Panc1 (cell line): ENCODE measurements around the gene SEC14L5. TPM values are rescaled to one million over a fixed set of nuclear protein-coding genes. Genes with fewer than 3 reads are reported as not detected.

Experiments used
- ATAC-seq: fragments of 200-7000 bp; cut with Tn5 transposase; 2 replicates; pipeline ENCODE4 v1.9.1; 2020; ENCODE audit warnings: mild to moderate bottlenecking, moderate library complexity
- BruUV-seq: library from RNA; stranded (reverse); fragments of 400-500 nt; replicated peaks from 2 replicates; lab custom pipeline; 2021; lab: Mats Ljungman, UMichigan
- CTCF ChIA-PET: fragments of 300-600 bp; sonication (Branson Sonifier 250); formaldehyde crosslinking; loops from one replicate; lab custom pipeline; 2022; ENCODE audit warnings: antibody characterized with exemption; lab: Charles Lee
- POLR2A ChIA-PET: fragments of 300-600 bp; sonication (Branson Sonifier 250); formaldehyde crosslinking; loops from one replicate; lab custom pipeline; 2022; ENCODE audit warnings: antibody characterized with exemption; lab: Charles Lee
- DNase-seq: peaks from one replicate; pipeline ENCODE4 v3.0.0-alpha.2; 2010; ENCODE audit warnings: low read depth, low spot score
- H3K27ac ChIP-seq: 2 replicates; pipeline ENCODE4 v1.5.1; 2011; ENCODE audit warnings: mild to moderate bottlenecking, low read length, inconsistent platforms
- H3K27me3 ChIP-seq: fragments of 200-500 bp; sonication (Bioruptor generic); 2 replicates; pipeline ENCODE4 v1.6.0; 2014; ENCODE audit warnings: low read length, inconsistent platforms; ENCODE audit not compliant: control insufficient read depth, insufficient read depth
- H3K36me3 ChIP-seq: fragments of 200-500 bp; sonication (Bioruptor generic); 2 replicates; pipeline ENCODE4 v1.5.1; 2014; ENCODE audit warnings: inconsistent platforms, mild to moderate bottlenecking, low read length, moderate library complexity; ENCODE audit not compliant: control insufficient read depth, insufficient read depth
- H3K4me1 ChIP-seq: 2 replicates; pipeline ENCODE4 v1.5.1; 2011; ENCODE audit warnings: inconsistent platforms, mild to moderate bottlenecking, low read length, moderate library complexity; ENCODE audit not compliant: control insufficient read depth, insufficient read depth
- H3K4me3 ChIP-seq, 2 experiments: 2 replicates each; pipeline ENCODE4 v1.5.1; 2011 to 2012; ENCODE audit warnings: low read depth in 2 of 2, low read length in 2 of 2, mild to moderate bottlenecking in 2 of 2, inconsistent platforms in 1 of 2, moderate library complexity in 1 of 2
- H3K9me3 ChIP-seq: fragments of 200-500 bp; sonication (Bioruptor generic); 2 replicates; pipeline ENCODE4 v1.5.1; 2014; ENCODE audit warnings: low read depth, mild to moderate bottlenecking, inconsistent platforms, low read length, moderate library complexity; ENCODE audit not compliant: control insufficient read depth, insufficient read depth
- POLR2AphosphoS5 ChIP-seq: IDR thresholded peaks from 2 replicates; pipeline ENCODE4 v1.6.1; 2012; ENCODE audit warnings: mild to moderate bottlenecking, low read depth, low read length, moderate library complexity
- SIN3A ChIP-seq: IDR thresholded peaks from 2 replicates; pipeline ENCODE4 v1.6.1; 2012; ENCODE audit warnings: low read depth, mild to moderate bottlenecking, low read length, moderate library complexity, borderline replicate concordance; ENCODE audit not compliant: insufficient read depth
- TCF7L2 ChIP-seq: IDR thresholded peaks from 2 replicates; pipeline ENCODE4 v1.6.1; 2011; ENCODE audit warnings: mild to moderate bottlenecking, low read depth, low read length, inconsistent platforms
- in situ Hi-C: cut with HindIII; loops from 2 replicates; pipeline ENCODE4 v1.10.0; 2016; ENCODE audit warnings: low sequenced_read_pairs, low pct_unique_long_range_greater_than_20kb
- intact Hi-C: fragments of 100-400 bp; cut with micrococcal nuclease; formaldehyde crosslinking; loops from one replicate; pipeline ENCODE4 v1.10.0; 2022; ENCODE audit not compliant: unreplicated experiment
- total RNA-seq: library from RNA; stranded (reverse); gene quantifications from one replicate; pipeline ENCODE4 v1.2.1, GENCODE V29; 2021; ENCODE audit not compliant: unreplicated experiment
- TF ChIP-seq, protein P1 (sequence below), 2 experiments: IDR thresholded peaks; 2 replicates each; pipeline ENCODE4 v1.6.1; 2011 to 2012; ENCODE audit warnings: low read depth in 2 of 2, control low read depth in 1 of 2, low read length in 1 of 2, mild to moderate bottlenecking in 1 of 2, moderate library complexity in 1 of 2; ENCODE audit not compliant: insufficient read depth in 1 of 2
- TF ChIP-seq, protein P2 (sequence below): fragments of 450-650 bp; IDR thresholded peaks from 2 replicates; pipeline ENCODE4 v1.5.1; 2017; ENCODE audit warnings: mild to moderate bottlenecking

The SEC14L5 gene
- total RNA-seq, 1 experiment from 2014 or later, result 0.26 TPM

- ATAC-seq (peak; percentile 89), DNase-seq (no peak)
- in situ Hi-C loops, result no loop called here
- no peaks in the 10 kb centered on the region for H3K27me3 ChIP-seq
- H3K27ac ChIP-seq, result peak within 1 kb of the TSS; percentile 80
- CTCF ChIA-PET, result interaction anchor here (0.5 kb wide), 1 partner anchor 134 kb away, joined by 3 read pairs; the partner anchor contains the start of gene ROGDI
- peak within 1 kb of the TSS; percentile 93 for H3K4me3 ChIP-seq
- POLR2A ChIA-PET, result no interaction called here
- H3K4me1 ChIP-seq, result peaks cover 31% of the 10 kb centered on the region
- BruUV-seq, result no TSS peak
- intact Hi-C loops, result no loop called here
- H3K36me3 ChIP-seq, result no peaks in the 10 kb centered on the region
- TF ChIP-seq POLR2AphosphoS5, result no peak; the same call in 1 of the 2 replicates
- TF ChIP-seq, protein P1, sequence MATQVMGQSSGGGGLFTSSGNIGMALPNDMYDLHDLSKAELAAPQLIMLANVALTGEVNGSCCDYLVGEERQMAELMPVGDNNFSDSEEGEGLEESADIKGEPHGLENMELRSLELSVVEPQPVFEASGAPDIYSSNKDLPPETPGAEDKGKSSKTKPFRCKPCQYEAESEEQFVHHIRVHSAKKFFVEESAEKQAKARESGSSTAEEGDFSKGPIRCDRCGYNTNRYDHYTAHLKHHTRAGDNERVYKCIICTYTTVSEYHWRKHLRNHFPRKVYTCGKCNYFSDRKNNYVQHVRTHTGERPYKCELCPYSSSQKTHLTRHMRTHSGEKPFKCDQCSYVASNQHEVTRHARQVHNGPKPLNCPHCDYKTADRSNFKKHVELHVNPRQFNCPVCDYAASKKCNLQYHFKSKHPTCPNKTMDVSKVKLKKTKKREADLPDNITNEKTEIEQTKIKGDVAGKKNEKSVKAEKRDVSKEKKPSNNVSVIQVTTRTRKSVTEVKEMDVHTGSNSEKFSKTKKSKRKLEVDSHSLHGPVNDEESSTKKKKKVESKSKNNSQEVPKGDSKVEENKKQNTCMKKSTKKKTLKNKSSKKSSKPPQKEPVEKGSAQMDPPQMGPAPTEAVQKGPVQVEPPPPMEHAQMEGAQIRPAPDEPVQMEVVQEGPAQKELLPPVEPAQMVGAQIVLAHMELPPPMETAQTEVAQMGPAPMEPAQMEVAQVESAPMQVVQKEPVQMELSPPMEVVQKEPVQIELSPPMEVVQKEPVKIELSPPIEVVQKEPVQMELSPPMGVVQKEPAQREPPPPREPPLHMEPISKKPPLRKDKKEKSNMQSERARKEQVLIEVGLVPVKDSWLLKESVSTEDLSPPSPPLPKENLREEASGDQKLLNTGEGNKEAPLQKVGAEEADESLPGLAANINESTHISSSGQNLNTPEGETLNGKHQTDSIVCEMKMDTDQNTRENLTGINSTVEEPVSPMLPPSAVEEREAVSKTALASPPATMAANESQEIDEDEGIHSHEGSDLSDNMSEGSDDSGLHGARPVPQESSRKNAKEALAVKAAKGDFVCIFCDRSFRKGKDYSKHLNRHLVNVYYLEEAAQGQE (IDR thresholded peaks at IDR 0.05; ENCODE audit: insufficient read depth in 1 of 2, low read depth in 2 of 2, low read length in 1 of 2), result no peak
- TF ChIP-seq, protein P2, sequence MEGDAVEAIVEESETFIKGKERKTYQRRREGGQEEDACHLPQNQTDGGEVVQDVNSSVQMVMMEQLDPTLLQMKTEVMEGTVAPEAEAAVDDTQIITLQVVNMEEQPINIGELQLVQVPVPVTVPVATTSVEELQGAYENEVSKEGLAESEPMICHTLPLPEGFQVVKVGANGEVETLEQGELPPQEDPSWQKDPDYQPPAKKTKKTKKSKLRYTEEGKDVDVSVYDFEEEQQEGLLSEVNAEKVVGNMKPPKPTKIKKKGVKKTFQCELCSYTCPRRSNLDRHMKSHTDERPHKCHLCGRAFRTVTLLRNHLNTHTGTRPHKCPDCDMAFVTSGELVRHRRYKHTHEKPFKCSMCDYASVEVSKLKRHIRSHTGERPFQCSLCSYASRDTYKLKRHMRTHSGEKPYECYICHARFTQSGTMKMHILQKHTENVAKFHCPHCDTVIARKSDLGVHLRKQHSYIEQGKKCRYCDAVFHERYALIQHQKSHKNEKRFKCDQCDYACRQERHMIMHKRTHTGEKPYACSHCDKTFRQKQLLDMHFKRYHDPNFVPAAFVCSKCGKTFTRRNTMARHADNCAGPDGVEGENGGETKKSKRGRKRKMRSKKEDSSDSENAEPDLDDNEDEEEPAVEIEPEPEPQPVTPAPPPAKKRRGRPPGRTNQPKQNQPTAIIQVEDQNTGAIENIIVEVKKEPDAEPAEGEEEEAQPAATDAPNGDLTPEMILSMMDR, result no peak
- TF ChIP-seq SIN3A, result no peak
- no peak for TF ChIP-seq TCF7L2
- no peaks in the 10 kb centered on the region for H3K9me3 ChIP-seq
These were observed 20.9 kb upstream of the SEC14L5 start, which contains the start of gene PPL for GRCh38 chr16:4936991-4937781. PPL (minus strand) TSS chr16:4937148; CDS start chr16:4937045, 103 bp downstream.

- CTCF ChIA-PET, result no interaction called here
- Histone ChIP-seq H3K36me3 (no peaks in the 10 kb centered on the region), H3K27me3 (no peaks in the 10 kb centered on the region), H3K4me3 (peak overlapping the region; percentile 43 to 93; a peak in 3 of 4 replicates), H3K4me1 (peaks cover 39% of the 10 kb centered on the region), H3K27ac (peak overlapping the region; percentile 72), H3K9me3 (no peaks in the 10 kb centered on the region)
- DNase-seq (no peak), ATAC-seq (peak; percentile 1; the same call in 1 of the 2 replicates)
- BruUV-seq, result no TSS peak
- intact Hi-C loops (no loop called here), in situ Hi-C loops (no loop called here)
- TF ChIP-seq SIN3A (no peak), POLR2AphosphoS5 (no peak), TCF7L2 (no peak)
- TF ChIP-seq, protein P2, result no peak
- TF ChIP-seq, protein P1 (IDR thresholded peaks at IDR 0.05; ENCODE audit: insufficient read depth in 1 of 2, low read depth in 2 of 2, low read length in 1 of 2), result no peak
- POLR2A ChIA-PET, result no interaction called here
These were observed 20.1 kb upstream of the SEC14L5 start for GRCh38 chr16:4937782-4938682.
